Endothelial cell of umbilical vein (primary cell): ENCODE data around the gene PAN3. TPM values are rescaled to one million over a fixed set of nuclear protein-coding genes. Genes with fewer than 3 reads are reported as not detected.

Experiments
- BruUV-seq: library from RNA; stranded (reverse); fragments of 400-500 nt; replicated peaks from 2 replicates; lab custom pipeline; 2021; lab: Mats Ljungman, UMichigan
- CTCF ChIA-PET: fragments of 300-600, 350-600 bp; sonication (Branson Sonifier 250); formaldehyde crosslinking; loops from one replicate; lab custom pipeline; 2021; ENCODE audit warnings: antibody characterized with exemption, inconsistent platforms; lab: Charles Lee
- POLR2A ChIA-PET: fragments of 300-600, 350-600 bp; sonication (Branson Sonifier 250); formaldehyde crosslinking; loops from one replicate; lab custom pipeline; 2021; ENCODE audit warnings: antibody characterized with exemption, inconsistent platforms; lab: Charles Lee
- DNase-seq: peaks from one replicate; pipeline ENCODE4 v3.0.0-alpha.2; 2011; ENCODE audit warnings: low read depth, low spot score
- FAIRE-seq: peaks from 2 replicates; lab custom pipeline; 2011; peaks lifted over from hg19 to GRCh38; lab: Jason Lieb, UNC
- H2AFZ ChIP-seq: 2 replicates; pipeline ENCODE4 v1.6.0; 2012; ENCODE audit warnings: low read depth, low read length, control low read depth, inconsistent platforms
- H3K27ac ChIP-seq: 2 replicates; pipeline ENCODE4 v1.5.1; 2011; ENCODE audit warnings: low read depth, mild to moderate bottlenecking, control low read depth, low read length, moderate library complexity; ENCODE audit not compliant: insufficient read depth
- H3K27me3 ChIP-seq, 2 experiments: 2 replicates each; pipeline versions ENCODE4 v1.6.0 to v1.6.1; 2011; ENCODE audit warnings: low read length in 2 of 2, mixed read lengths in 1 of 2; ENCODE audit not compliant: control insufficient read depth in 2 of 2, insufficient read depth in 2 of 2
- H3K36me3 ChIP-seq, 2 experiments: 2 replicates in 1 of 2; 3 replicates in 1 of 2; pipeline ENCODE4 v1.5.1; 2011; ENCODE audit warnings: low read length in 2 of 2, mild to moderate bottlenecking in 1 of 2, moderate library complexity in 1 of 2; ENCODE audit not compliant: control insufficient read depth in 2 of 2, insufficient read depth in 2 of 2; ENCODE audit errors: extremely low read depth in 1 of 2
- H3K4me1 ChIP-seq: 3 replicates; pipeline ENCODE4 v1.5.1; 2011; ENCODE audit warnings: mild to moderate bottlenecking, low read length; ENCODE audit not compliant: control insufficient read depth, insufficient read depth; ENCODE audit errors: extremely low read depth
- H3K4me2 ChIP-seq: 2 replicates; pipeline ENCODE4 v1.6.1; 2011; ENCODE audit warnings: low read length, control low read depth, mixed read lengths; ENCODE audit not compliant: insufficient read depth
- H3K4me3 ChIP-seq, 3 experiments: fragments of 200-600 bp in 1 of 3; sonication (generic), shearing (Covaris generic) in 1 of 3; replicated peaks in 1 of 3; 2 replicates each; pipeline ENCODE4 v1.5.1; 2011 to 2016; ENCODE audit warnings: control low read depth in 3 of 3, low read length in 3 of 3, mild to moderate bottlenecking in 2 of 3, inconsistent platforms in 1 of 3, low read depth in 1 of 3, moderate library complexity in 1 of 3; ENCODE audit not compliant: insufficient read depth in 1 of 3
- H3K79me2 ChIP-seq: 2 replicates; pipeline ENCODE4 v1.6.0; 2012; ENCODE audit warnings: low read length, inconsistent platforms; ENCODE audit not compliant: control insufficient read depth, insufficient read depth
- H3K9ac ChIP-seq: replicated peaks from 2 replicates; pipeline ENCODE3; 2011; ENCODE audit warnings: low read length, control low read depth; ENCODE audit not compliant: insufficient read depth; ENCODE audit errors: extremely low read depth
- H3K9me1 ChIP-seq: replicated peaks from 3 replicates; pipeline ENCODE4 v1.6.0; 2011; ENCODE audit warnings: mild to moderate bottlenecking, low read length; ENCODE audit not compliant: control insufficient read depth, insufficient read depth; ENCODE audit errors: extremely low read depth
- H3K9me3 ChIP-seq: replicated peaks from 2 replicates; pipeline ENCODE4 v1.5.1; 2012; ENCODE audit warnings: low read length, inconsistent platforms; ENCODE audit not compliant: control insufficient read depth, insufficient read depth
- H4K20me1 ChIP-seq: replicated peaks from 2 replicates; pipeline ENCODE3; 2011; ENCODE audit warnings: mild to moderate bottlenecking, low read length; ENCODE audit not compliant: control insufficient read depth, insufficient read depth; ENCODE audit errors: extremely low read depth
- FOS ChIP-seq: IDR thresholded peaks from 2 replicates; pipeline ENCODE4 v1.6.1; 2011; ENCODE audit warnings: mild to moderate bottlenecking, low read length, moderate library complexity, borderline replicate concordance; ENCODE audit not compliant: insufficient read depth
- JUN ChIP-seq: IDR thresholded peaks from 2 replicates; pipeline ENCODE4 v1.6.1; 2011; ENCODE audit warnings: borderline replicate concordance, low read depth; ENCODE audit not compliant: insufficient read length, insufficient read depth
- MAX ChIP-seq: IDR thresholded peaks from 2 replicates; pipeline ENCODE4 v1.6.1; 2011; ENCODE audit not compliant: insufficient read depth, insufficient read length
- MYC ChIP-seq: IDR thresholded peaks from one replicate; pipeline ENCODE4 v1.6.1; 2011; ENCODE audit warnings: mild to moderate bottlenecking, low read depth, low read length
- POLR2A ChIP-seq: IDR thresholded peaks from 2 replicates; pipeline ENCODE4 v1.6.1; 2012; ENCODE audit warnings: low read depth, mild to moderate bottlenecking, control low read depth, low read length
- POLR2AphosphoS5 ChIP-seq: IDR thresholded peaks from 2 replicates; pipeline ENCODE4 v1.6.1; 2012; ENCODE audit warnings: low read depth, mild to moderate bottlenecking, control low read depth, low read length, moderate library complexity; ENCODE audit not compliant: insufficient read depth
- dilution Hi-C: fragments of 300-500 bp; cut with MboI; formaldehyde crosslinking; loops from one replicate; pipeline ENCODE4 v1.15.0; 2019; ENCODE audit warnings: low sequenced_read_pairs; ENCODE audit not compliant: extremely low pct_ligation_motif_present
- intact Hi-C: fragments of 100-400 bp; cut with micrococcal nuclease; formaldehyde crosslinking; loops from one replicate; pipeline ENCODE4 v1.10.0; 2022
- polyA plus RNA-seq, 4 experiments: library from polyadenylated mRNA; depleted of rRNA in 3 of 4; stranded (reverse) in 3 of 4; unstranded in 1 of 4; fragments of >200 nt; gene quantifications; 2 replicates each; pipeline versions ENCODE4 v1.2.1 to v1.2.3, GENCODE V29; 2011 to 2012; ENCODE audit warnings: missing spikeins in 1 of 4
- total RNA-seq: library from RNA; stranded (reverse); gene quantifications from 2 replicates; pipeline ENCODE4 v1.2.3, GENCODE V29; 2021

PAN3 gene
- total and polyA plus RNA-seq, 2 donors (not counting 3 experiments of a cell fraction or from before 2014, with no cell fraction given): 8.5 to 31.9 TPM

- Histone ChIP-seq H3K4me2 (no peak overlapping the region), H2AFZ (no peak overlapping the region), H4K20me1 (peaks cover 10% of the 10 kb centered on the region), H3K36me3 (no peaks in the 10 kb centered on the region), H3K9ac (no peak overlapping the region), H3K27me3 (no peaks in the 10 kb centered on the region), H3K9me3 (no peaks in the 10 kb centered on the region), H3K4me1 (no peaks in the 10 kb centered on the region), H3K4me3 (no peak overlapping the region), H3K79me2 (peaks cover 39% of the 10 kb centered on the region), H3K9me1 (no peaks in the 10 kb centered on the region), H3K27ac (no peak overlapping the region)
- no TSS peak for BruUV-seq
- TF ChIP-seq JUN (no peak), POLR2A (no peak), POLR2AphosphoS5 (no peak)
- DNase-seq: no peak
- intact Hi-C loops: no loop called here
- CTCF ChIA-PET: no interaction called here
- no peak for FAIRE-seq
- dilution Hi-C loops: no loop called here
- POLR2A ChIA-PET: no interaction called here
Observed at GRCh38 chr13:28166257-28166656, 27.9 kb downstream of the PAN3 start.

- H2AFZ ChIP-seq: no peak overlapping the region
- BruUV-seq: no TSS peak
- peaks cover 18% of the 10 kb centered on the region for H3K79me2 ChIP-seq
- POLR2A ChIA-PET: no interaction called here
- H3K4me1 ChIP-seq: no peaks in the 10 kb centered on the region
- DNase-seq (no peak), FAIRE-seq (no peak)
- H3K4me3 ChIP-seq: no peak overlapping the region
- no peaks in the 10 kb centered on the region for H3K9me3 ChIP-seq
- peaks cover 0 to 2% of the 10 kb centered on the region in 2 experiments for H3K36me3 ChIP-seq
- TF ChIP-seq MAX: no peak
- no peak for TF ChIP-seq FOS
- TF ChIP-seq MYC: no peak
- no peak overlapping the region for H3K9ac ChIP-seq
- no peaks in the 10 kb centered on the region for H3K9me1 ChIP-seq
- H3K27ac ChIP-seq: no peak overlapping the region
- H3K4me2 ChIP-seq: no peak overlapping the region
- intact Hi-C loops (no loop called here), dilution Hi-C loops (no loop called here)
- H4K20me1 ChIP-seq: peaks cover 8% of the 10 kb centered on the region
- CTCF ChIA-PET: no interaction called here
- no peaks in the 10 kb centered on the region for H3K27me3 ChIP-seq
Observed at GRCh38 chr13:28171266-28171665, 32.9 kb downstream of the PAN3 start.
